IMR-90 (cell line): ENCODE results near the gene KLF13. TPM values are rescaled to one million over a fixed set of nuclear protein-coding genes. Genes with fewer than 3 reads are reported as not detected.

Experiments
- ATAC-seq: fragments of 200-7000 bp; cut with Tn5 transposase; 2 replicates; pipeline ENCODE4 v1.9.1; 2020; ENCODE audit warnings: low read depth, mild to moderate bottlenecking, moderate library complexity
- BruUV-seq: library from RNA; stranded (reverse); fragments of 400-500 nt; replicated peaks from 2 replicates; lab custom pipeline; 2021; lab: Mats Ljungman, UMichigan
- CTCF ChIA-PET: fragments of 300-600 bp; formaldehyde crosslinking; extraction: SDS; loops from one replicate; lab custom pipeline; 2021; ENCODE audit warnings: antibody characterized with exemption; lab: Yijun Ruan, JAX
- POLR2A ChIA-PET: fragments of 300-600 bp; sonication (Branson Sonifier 250); formaldehyde crosslinking; loops from one replicate; lab custom pipeline; 2022; ENCODE audit warnings: antibody characterized with exemption; ENCODE audit not compliant: unreplicated experiment; lab: Charles Lee
- DNase-seq: peaks from one replicate; pipeline ENCODE4 v3.0.0; 2013
- H2AFZ ChIP-seq: replicated peaks from 2 replicates; pipeline ENCODE3; 2013; ENCODE audit warnings: low read length, mild to moderate bottlenecking; ENCODE audit not compliant: poor library complexity
- H2AK5ac ChIP-seq: 2 replicates; pipeline ENCODE4 v1.6.1; 2013; ENCODE audit warnings: low read depth, low read length, inconsistent platforms
- H2AK9ac ChIP-seq: replicated peaks from 2 replicates; pipeline ENCODE3; 2013; ENCODE audit warnings: mild to moderate bottlenecking, low read depth, low read length, moderate library complexity; ENCODE audit not compliant: poor library complexity
- H2BK120ac ChIP-seq: 2 replicates; pipeline ENCODE4 v1.6.1; 2013; ENCODE audit warnings: low read depth, low read length, inconsistent platforms
- H2BK15ac ChIP-seq: 3 replicates; pipeline ENCODE4 v1.6.1; 2013; ENCODE audit warnings: low read depth, low read length, inconsistent platforms
- H2BK20ac ChIP-seq: 2 replicates; pipeline ENCODE4 v1.6.1; 2013; ENCODE audit warnings: low read depth, mild to moderate bottlenecking, inconsistent platforms, low read length, moderate library complexity
- H2BK5ac ChIP-seq: 2 replicates; pipeline ENCODE4 v1.6.1; 2013; ENCODE audit warnings: mild to moderate bottlenecking, low read depth, low read length, inconsistent platforms; ENCODE audit not compliant: poor library complexity, severe bottlenecking
- H3K14ac ChIP-seq: replicated peaks from 2 replicates; pipeline ENCODE4 v1.6.1; 2013; ENCODE audit warnings: low read depth, low read length, inconsistent platforms
- H3K18ac ChIP-seq: 2 replicates; pipeline ENCODE4 v1.6.1; 2013; ENCODE audit warnings: low read depth, low read length, control low read depth
- H3K23ac ChIP-seq: 2 replicates; pipeline ENCODE4 v1.6.1; 2013; ENCODE audit warnings: low read depth, low read length, inconsistent platforms
- H3K27ac ChIP-seq: 2 replicates; pipeline ENCODE4 v1.5.1; 2013; ENCODE audit warnings: mild to moderate bottlenecking, control low read depth, low read length; ENCODE audit not compliant: insufficient read depth
- H3K27me3 ChIP-seq: 2 replicates; pipeline ENCODE4 v1.6.1; 2013; ENCODE audit warnings: low read length; ENCODE audit not compliant: control insufficient read depth, insufficient read depth
- H3K36me3 ChIP-seq: 2 replicates; pipeline ENCODE4 v1.6.1; 2013; ENCODE audit warnings: low read length, mixed read lengths; ENCODE audit not compliant: control insufficient read depth, insufficient read depth
- H3K4ac ChIP-seq: 2 replicates; pipeline ENCODE4 v1.6.1; 2013; ENCODE audit warnings: low read depth, low read length, inconsistent platforms
- H3K4me1 ChIP-seq: 2 replicates; pipeline ENCODE4 v1.6.1; 2013; ENCODE audit warnings: low read length, mixed read lengths; ENCODE audit not compliant: control insufficient read depth, insufficient read depth
- H3K4me2 ChIP-seq: 2 replicates; pipeline ENCODE4 v1.6.1; 2013; ENCODE audit warnings: low read depth, mild to moderate bottlenecking, control low read depth, low read length, moderate library complexity
- H3K4me3 ChIP-seq: 2 replicates; pipeline ENCODE4 v1.5.1; 2013; ENCODE audit warnings: low read depth, mild to moderate bottlenecking, control low read depth, low read length, moderate library complexity; ENCODE audit not compliant: insufficient read depth
- H3K56ac ChIP-seq: 2 replicates; pipeline ENCODE4 v1.6.1; 2013; ENCODE audit warnings: low read length, inconsistent platforms; ENCODE audit not compliant: insufficient read depth; ENCODE audit errors: extremely low read depth
- H3K79me1 ChIP-seq, 2 experiments: 2 replicates each; pipeline ENCODE4 v1.6.1; 2013; ENCODE audit warnings: low read length in 2 of 2, inconsistent platforms in 1 of 2, low read depth in 1 of 2
- H3K9ac ChIP-seq: 2 replicates; pipeline ENCODE4 v1.6.1; 2013; ENCODE audit warnings: low read depth, low read length, control low read depth
- H3K9me1 ChIP-seq: 2 replicates; pipeline ENCODE4 v1.6.1; 2013; ENCODE audit warnings: low read length, inconsistent platforms; ENCODE audit not compliant: insufficient read depth
- H3K9me3 ChIP-seq: 2 replicates; pipeline ENCODE4 v1.6.1; 2013; ENCODE audit warnings: low read length; ENCODE audit not compliant: control insufficient read depth, insufficient read depth
- H4K20me1 ChIP-seq: 2 replicates; pipeline ENCODE4 v1.6.1; 2013; ENCODE audit warnings: low read length, inconsistent platforms; ENCODE audit not compliant: insufficient read depth
- H4K5ac ChIP-seq: 2 replicates; pipeline ENCODE4 v1.6.1; 2013; ENCODE audit warnings: mild to moderate bottlenecking, low read depth, low read length, control low read depth
- H4K8ac ChIP-seq, 2 experiments: 2 replicates each; pipeline ENCODE4 v1.6.1; 2013; ENCODE audit warnings: low read depth in 2 of 2, low read length in 2 of 2, control low read depth in 1 of 2, inconsistent platforms in 1 of 2
- H4K91ac ChIP-seq: 2 replicates; pipeline ENCODE4 v1.6.1; 2013; ENCODE audit warnings: low read depth, low read length, inconsistent platforms; ENCODE audit not compliant: insufficient read depth
- BHLHE40 ChIP-seq: fragments of 150-350 bp; IDR thresholded peaks from 2 replicates; pipeline ENCODE4 v1.6.1; 2016; ENCODE audit warnings: mild to moderate bottlenecking, low read depth, low read length
- CHD1 ChIP-seq: IDR thresholded peaks from 2 replicates; pipeline ENCODE4 v1.6.1; 2012; ENCODE audit warnings: low read depth, low read length, improper control_type of control experiment
- MAFK ChIP-seq: IDR thresholded peaks from 2 replicates; pipeline ENCODE4 v1.6.1; 2012; ENCODE audit warnings: low read depth, low read length, improper control_type of control experiment
- MAZ ChIP-seq: IDR thresholded peaks from 2 replicates; pipeline ENCODE4 v1.6.1; 2012; ENCODE audit warnings: low read depth, mild to moderate bottlenecking, low read length, improper control_type of control experiment, moderate library complexity, borderline replicate concordance
- MXI1 ChIP-seq: IDR thresholded peaks from 2 replicates; pipeline ENCODE4 v1.6.1; 2012; ENCODE audit warnings: low read depth, mild to moderate bottlenecking, low read length, moderate library complexity, borderline replicate concordance
- NFE2L2 ChIP-seq: fragments of 150-350 bp; IDR thresholded peaks from 2 replicates; pipeline ENCODE4 v1.6.1; 2016; ENCODE audit warnings: low read depth, mild to moderate bottlenecking, low read length
- POLR2A ChIP-seq: IDR thresholded peaks from 2 replicates; pipeline ENCODE4 v1.6.1; 2012; ENCODE audit warnings: mild to moderate bottlenecking, low read depth, low read length
- RAD21 ChIP-seq: IDR thresholded peaks from 2 replicates; pipeline ENCODE4 v1.6.1; 2012; ENCODE audit warnings: low read length, improper control_type of control experiment
- RCOR1 ChIP-seq: IDR thresholded peaks from 2 replicates; pipeline ENCODE4 v1.6.1; 2012; ENCODE audit warnings: mild to moderate bottlenecking, low read length, improper control_type of control experiment; ENCODE audit not compliant: insufficient replicate concordance
- RFX5 ChIP-seq: IDR thresholded peaks from 2 replicates; pipeline ENCODE4 v1.8.0; 2012; ENCODE audit warnings: low read depth, mild to moderate bottlenecking, low read length, moderate library complexity
- SMC3 ChIP-seq: fragments of 150-350 bp; IDR thresholded peaks from 2 replicates; pipeline ENCODE4 v1.6.1; 2016; ENCODE audit warnings: low read depth, mild to moderate bottlenecking, antibody characterized with exemption, low read length, moderate library complexity
- WGBS, 2 experiments: methylation state at CpG; one replicate each; pipeline versions ENCODE4 v1.1.5 to v1.1.7; 2013; ENCODE audit warnings: missing lambda C conversion rate in 2 of 2; ENCODE audit not compliant: insufficient read length in 1 of 2; ENCODE audit errors: extremely low coverage in 2 of 2; 5-methylcytosine and 5-hydroxymethylcytosine counted together
- dilution Hi-C: fragments of 300-500 bp; cut with HindIII; formaldehyde crosslinking; loops from one replicate; pipeline ENCODE4 v1.14.3; 2018; ENCODE audit warnings: low sequenced_read_pairs; ENCODE audit not compliant: unreplicated experiment
- in situ Hi-C: fragments of 300-500 bp; cut with MboI; formaldehyde crosslinking; loops from 3 replicates; pipeline ENCODE4 v1.14.3; 2019; ENCODE audit warnings: low sequenced_read_pairs, inconsistent platforms, mixed read lengths
- intact Hi-C: fragments of 100-400 bp; cut with micrococcal nuclease; formaldehyde crosslinking; loops from 2 replicates; pipeline ENCODE4 v1.10.0; 2022
- polyA plus RNA-seq, 3 experiments: library from polyadenylated mRNA; depleted of rRNA; stranded (reverse); fragments of >200 nt; gene quantifications; 2 replicates each; pipeline ENCODE4 v1.2.3, GENCODE V29; 2012; ENCODE audit warnings: low replicate concordance in 1 of 3
- total RNA-seq: library from RNA; depleted of rRNA; stranded (reverse); fragments of >200 nt; gene quantifications from 2 replicates; pipeline ENCODE4 v1.2.3, GENCODE V29; 2012
- TF ChIP-seq, protein P1 (sequence below): fragments of 150-350 bp; IDR thresholded peaks from 2 replicates; pipeline ENCODE4 v1.6.1; 2016; ENCODE audit warnings: low read depth, mild to moderate bottlenecking, low read length, moderate library complexity, borderline replicate concordance
- TF ChIP-seq, protein P2 (sequence below): fragments of 150-350 bp; IDR thresholded peaks from 2 replicates; pipeline ENCODE4 v1.6.1; 2017; ENCODE audit warnings: mild to moderate bottlenecking, antibody characterized with exemption, low read length, low read depth
- TF ChIP-seq, protein P3 (sequence below): conservative IDR thresholded peaks from 2 replicates; pipeline ENCODE4 v1.5.1; 2012; ENCODE audit warnings: mild to moderate bottlenecking, low read depth, low read length, improper control_type of control experiment

The KLF13 gene
- total and polyA plus RNA-seq, 2 of the 4 experiments (the other 2 are of a cell fraction), result 9.5 to 10.6 TPM

- Histone ChIP-seq H3K4me3 (no peak overlapping the region), H2AK9ac (no peak overlapping the region), H2BK15ac (no peak overlapping the region), H2AFZ (no peak overlapping the region), H3K36me3 (no peaks in the 10 kb centered on the region), H3K9me3 (no peaks in the 10 kb centered on the region), H2BK120ac (no peak overlapping the region), H3K14ac (no peak overlapping the region), H3K4me2 (no peak overlapping the region), H3K23ac (no peak overlapping the region), H4K5ac (no peak overlapping the region), H3K27me3 (no peaks in the 10 kb centered on the region), H4K91ac (no peak overlapping the region), H3K4me1 (peaks cover 9% of the 10 kb centered on the region), H3K4ac (no peak overlapping the region), H3K27ac (no peak overlapping the region), H3K9me1 (peaks cover 38% of the 10 kb centered on the region), H4K20me1 (peaks cover 91% of the 10 kb centered on the region), H3K9ac (no peak overlapping the region), H2AK5ac (no peak overlapping the region; the same call in 1 of the 2 replicates), H3K18ac (no peak overlapping the region), H3K79me1 (peaks cover 42 to 96% of the 10 kb centered on the region in 2 experiments), H2BK20ac (no peak overlapping the region), H4K8ac (no peak overlapping the region), H2BK5ac (no peak overlapping the region), H3K56ac (no peak overlapping the region)
- no peak for DNase-seq
- ATAC-seq, result no peak
- intact Hi-C loops, result no loop called here
- CTCF ChIA-PET, result no interaction called here
- no TSS peak for BruUV-seq
- TF ChIP-seq MXI1 (no peak), POLR2A (no peak), RFX5 (no peak), MAZ (no peak), NFE2L2 (no peak), BHLHE40 (no peak), RAD21 (no peak), CHD1 (no peak), SMC3 (no peak), RCOR1 (no peak), MAFK (no peak)
- TF ChIP-seq, protein P1, sequence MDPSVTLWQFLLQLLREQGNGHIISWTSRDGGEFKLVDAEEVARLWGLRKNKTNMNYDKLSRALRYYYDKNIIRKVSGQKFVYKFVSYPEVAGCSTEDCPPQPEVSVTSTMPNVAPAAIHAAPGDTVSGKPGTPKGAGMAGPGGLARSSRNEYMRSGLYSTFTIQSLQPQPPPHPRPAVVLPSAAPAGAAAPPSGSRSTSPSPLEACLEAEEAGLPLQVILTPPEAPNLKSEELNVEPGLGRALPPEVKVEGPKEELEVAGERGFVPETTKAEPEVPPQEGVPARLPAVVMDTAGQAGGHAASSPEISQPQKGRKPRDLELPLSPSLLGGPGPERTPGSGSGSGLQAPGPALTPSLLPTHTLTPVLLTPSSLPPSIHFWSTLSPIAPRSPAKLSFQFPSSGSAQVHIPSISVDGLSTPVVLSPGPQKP, result no peak
- TF ChIP-seq, protein P2, sequence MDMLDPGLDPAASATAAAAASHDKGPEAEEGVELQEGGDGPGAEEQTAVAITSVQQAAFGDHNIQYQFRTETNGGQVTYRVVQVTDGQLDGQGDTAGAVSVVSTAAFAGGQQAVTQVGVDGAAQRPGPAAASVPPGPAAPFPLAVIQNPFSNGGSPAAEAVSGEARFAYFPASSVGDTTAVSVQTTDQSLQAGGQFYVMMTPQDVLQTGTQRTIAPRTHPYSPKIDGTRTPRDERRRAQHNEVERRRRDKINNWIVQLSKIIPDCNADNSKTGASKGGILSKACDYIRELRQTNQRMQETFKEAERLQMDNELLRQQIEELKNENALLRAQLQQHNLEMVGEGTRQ, result no peak
- TF ChIP-seq, protein P3, sequence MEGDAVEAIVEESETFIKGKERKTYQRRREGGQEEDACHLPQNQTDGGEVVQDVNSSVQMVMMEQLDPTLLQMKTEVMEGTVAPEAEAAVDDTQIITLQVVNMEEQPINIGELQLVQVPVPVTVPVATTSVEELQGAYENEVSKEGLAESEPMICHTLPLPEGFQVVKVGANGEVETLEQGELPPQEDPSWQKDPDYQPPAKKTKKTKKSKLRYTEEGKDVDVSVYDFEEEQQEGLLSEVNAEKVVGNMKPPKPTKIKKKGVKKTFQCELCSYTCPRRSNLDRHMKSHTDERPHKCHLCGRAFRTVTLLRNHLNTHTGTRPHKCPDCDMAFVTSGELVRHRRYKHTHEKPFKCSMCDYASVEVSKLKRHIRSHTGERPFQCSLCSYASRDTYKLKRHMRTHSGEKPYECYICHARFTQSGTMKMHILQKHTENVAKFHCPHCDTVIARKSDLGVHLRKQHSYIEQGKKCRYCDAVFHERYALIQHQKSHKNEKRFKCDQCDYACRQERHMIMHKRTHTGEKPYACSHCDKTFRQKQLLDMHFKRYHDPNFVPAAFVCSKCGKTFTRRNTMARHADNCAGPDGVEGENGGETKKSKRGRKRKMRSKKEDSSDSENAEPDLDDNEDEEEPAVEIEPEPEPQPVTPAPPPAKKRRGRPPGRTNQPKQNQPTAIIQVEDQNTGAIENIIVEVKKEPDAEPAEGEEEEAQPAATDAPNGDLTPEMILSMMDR, result no peak
- in situ Hi-C loops, result no loop called here
- dilution Hi-C loops, result no loop called here
- WGBS, 2 experiments, result 83% methylated on average over 2 of the region's 3 CpGs; no CpG with 5 or more reads in 1 of the 2 experiments
- POLR2A ChIA-PET, result no interaction called here
These were observed 7.2 kb downstream of the KLF13 start for GRCh38 chr15:31333820-31334219.
